Activated T-helper 1 cell treated with anti-CD3 and anti-CD28 coated beads, Interleukin-12 subunit alpha, Interleukin-12 subunit beta, Interleukin-2, Interleukin-4 antibody, amounts not matched to agents 30 ng/mL and 10 ng/mL and 1 ng/mL, durations not matched to agents 14 hours and 24 hours and 36 hours (primary cell): ENCODE measurements around the gene PIM2. TPM values are rescaled to one million over a fixed set of nuclear protein-coding genes. Genes with fewer than 3 reads are reported as not detected.
"Not testable (repeated sequence)": the region's sequence is repeated elsewhere in the genome, so short reads cannot be mapped to it uniquely, and the experiment has no call there.

ENCODE experiments used
- DNase-seq: peaks from one replicate; pipeline ENCODE4 v3.0.0; 2021; ENCODE audit warnings: low spot score
- H3K27ac Mint-ChIP-seq: one replicate; pipeline ENCODE4 v1.8.0; 2021; ENCODE audit warnings: mild to moderate bottlenecking, mixed read lengths
- H3K27me3 Mint-ChIP-seq: one replicate; pipeline ENCODE4 v1.8.0; 2022; ENCODE audit warnings: mild to moderate bottlenecking, moderate library complexity, mixed read lengths; ENCODE audit not compliant: insufficient read depth
- H3K36me3 Mint-ChIP-seq: one replicate; pipeline ENCODE4 v1.8.0; 2021; ENCODE audit warnings: low read depth, mixed read lengths
- H3K4me1 Mint-ChIP-seq: one replicate; pipeline ENCODE4 v1.8.0; 2021; ENCODE audit warnings: low read depth, mixed read lengths
- H3K4me3 Mint-ChIP-seq: one replicate; pipeline ENCODE4 v1.8.0; 2021; ENCODE audit warnings: mild to moderate bottlenecking, moderate library complexity, mixed read lengths
- H3K9me3 Mint-ChIP-seq: one replicate; pipeline ENCODE4 v1.8.0; 2021; ENCODE audit warnings: mixed read lengths
- intact Hi-C: fragments of 100-400 bp; cut with micrococcal nuclease; formaldehyde crosslinking; loops from one replicate; pipeline ENCODE4 v1.15.1; 2024
- total RNA-seq: library from RNA; stranded (reverse); gene quantifications from 2 replicates; pipeline ENCODE4 v1.2.3, GENCODE V29; 2022

The PIM2 gene
- total RNA-seq, 1 donor from 2014 or later = 475 TPM

GRCh38 chrX:48897625-48898306 is 21.1 kb downstream of the PIM2 start, which contains the start of the genes PQBP1 and TIMM17B:
TSS of gene PQBP1 (plus strand) at chrX:48897930. CDS start at chrX:48898510, 580 bp downstream.
TSS of gene TIMM17B (minus strand) at chrX:48897768. CDS start at chrX:48897749, 19 bp downstream.
- no peaks in the 10 kb centered on the region for H3K27me3 Mint-ChIP-seq

DNA sequence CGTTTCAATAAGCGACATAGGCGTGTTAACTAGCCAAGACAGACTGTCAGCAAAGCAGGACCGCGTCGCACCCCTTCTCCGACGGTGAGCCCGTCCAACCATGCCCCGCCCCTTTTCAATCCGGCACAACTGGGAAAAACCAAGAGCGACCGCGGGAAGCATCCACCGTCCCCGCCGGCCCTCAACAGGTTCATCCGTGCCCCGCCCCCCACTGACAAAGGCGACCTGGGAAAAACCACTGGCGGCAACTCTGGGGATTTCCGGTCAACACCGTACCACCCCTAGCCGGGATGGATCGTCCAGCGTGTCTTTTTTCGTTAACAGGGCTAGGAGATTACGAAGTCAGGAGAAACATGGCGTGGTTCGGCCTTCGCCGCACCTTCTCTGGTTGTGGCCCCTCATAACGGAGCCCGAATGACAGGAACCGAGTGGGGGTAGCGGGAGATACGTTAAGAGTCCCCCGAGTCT is 21.6 kb downstream of the PIM2 start:
- H3K4me3 Mint-ChIP-seq = peak overlapping the region; percentile 97
- H3K4me1 Mint-ChIP-seq = peaks cover 8% of the 10 kb centered on the region
- intact Hi-C loops = loop anchor here (1.0 to 10.0 kb wide), 10 partner anchors 14 to 368 kb away; partner anchors contain the start of genes FOXP3, GRIPAP1, HDAC6 and PIM2
- H3K9me3 Mint-ChIP-seq = no peaks in the 10 kb centered on the region
- peak; percentile 47 for DNase-seq
- H3K27me3 Mint-ChIP-seq = no peaks in the 10 kb centered on the region
- H3K27ac Mint-ChIP-seq = peak overlapping the region; percentile 100
- peaks cover 14% of the 10 kb centered on the region for H3K36me3 Mint-ChIP-seq

More at GRCh38 chrX:48897625-48898306, 21.1 kb downstream of the PIM2 start, which contains the start of the genes PQBP1 and TIMM17B:
- peaks cover 8% of the 10 kb centered on the region for H3K4me1 Mint-ChIP-seq
- H3K9me3 Mint-ChIP-seq = no peaks in the 10 kb centered on the region
- H3K27ac Mint-ChIP-seq = peak within 1 kb of the TSS; percentile 100
- peak within 1 kb of the TSS; percentile 97 for H3K4me3 Mint-ChIP-seq
- DNase-seq = peak; percentile 84
- intact Hi-C loops = loop anchor here (1.0 to 10.0 kb wide), 12 partner anchors 14 to 367 kb away; partner anchors contain the start of genes FOXP3, GRIPAP1, HDAC6 and PIM2
- H3K36me3 Mint-ChIP-seq = peaks cover 14% of the 10 kb centered on the region

- intact Hi-C loops = loop anchor here (1.0 to 10.0 kb wide), 10 partner anchors 15 to 368 kb away; partner anchors contain the start of genes FOXP3, GRIPAP1, HDAC6 and PIM2
- peaks cover 11% of the 10 kb centered on the region for H3K36me3 Mint-ChIP-seq
- peaks cover 8% of the 10 kb centered on the region for H3K4me1 Mint-ChIP-seq
- H3K27me3 Mint-ChIP-seq = no peaks in the 10 kb centered on the region
- H3K27ac Mint-ChIP-seq = peak overlapping the region; percentile 100
- no peak for DNase-seq
- H3K9me3 Mint-ChIP-seq = no peaks in the 10 kb centered on the region
- peak overlapping the region; percentile 97 for H3K4me3 Mint-ChIP-seq
Measured at GRCh38 chrX:48896611-48897011, 22.2 kb downstream of the PIM2 start.

DNA sequence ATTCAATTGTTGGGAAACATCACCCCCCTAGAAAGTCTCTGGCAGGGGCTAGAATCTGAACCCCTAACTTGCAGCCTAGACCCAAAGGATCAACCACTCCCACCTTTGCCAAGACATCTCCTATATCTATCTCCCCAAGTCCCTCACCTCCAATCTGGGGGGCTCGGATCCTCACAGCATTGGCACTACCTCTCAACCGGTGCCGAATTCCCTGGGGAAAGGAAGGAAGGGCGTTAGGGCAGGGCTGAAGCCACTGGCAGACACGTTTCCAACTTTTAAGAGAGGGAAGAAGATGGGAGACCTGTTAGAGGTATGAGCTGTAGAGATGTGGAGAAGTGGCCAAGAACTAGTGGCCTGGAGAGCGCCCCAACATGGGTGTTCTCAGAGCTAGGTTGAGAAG is 23.9 kb downstream of the PIM2 start:
- Mint-ChIP-seq H3K27me3 (no peaks in the 10 kb centered on the region), H3K4me3 (peak overlapping the region; percentile 58), H3K4me1 (peaks cover 19% of the 10 kb centered on the region), H3K27ac (no peak overlapping the region), H3K9me3 (no peaks in the 10 kb centered on the region), H3K36me3 (peaks cover 8% of the 10 kb centered on the region)
- intact Hi-C loops = loop anchor here (5.0 to 10.0 kb wide), 2 partner anchors 207 to 370 kb away; partner anchors contain the start of genes FOXP3 and PPP1R3F
- no peak for DNase-seq

DNA sequence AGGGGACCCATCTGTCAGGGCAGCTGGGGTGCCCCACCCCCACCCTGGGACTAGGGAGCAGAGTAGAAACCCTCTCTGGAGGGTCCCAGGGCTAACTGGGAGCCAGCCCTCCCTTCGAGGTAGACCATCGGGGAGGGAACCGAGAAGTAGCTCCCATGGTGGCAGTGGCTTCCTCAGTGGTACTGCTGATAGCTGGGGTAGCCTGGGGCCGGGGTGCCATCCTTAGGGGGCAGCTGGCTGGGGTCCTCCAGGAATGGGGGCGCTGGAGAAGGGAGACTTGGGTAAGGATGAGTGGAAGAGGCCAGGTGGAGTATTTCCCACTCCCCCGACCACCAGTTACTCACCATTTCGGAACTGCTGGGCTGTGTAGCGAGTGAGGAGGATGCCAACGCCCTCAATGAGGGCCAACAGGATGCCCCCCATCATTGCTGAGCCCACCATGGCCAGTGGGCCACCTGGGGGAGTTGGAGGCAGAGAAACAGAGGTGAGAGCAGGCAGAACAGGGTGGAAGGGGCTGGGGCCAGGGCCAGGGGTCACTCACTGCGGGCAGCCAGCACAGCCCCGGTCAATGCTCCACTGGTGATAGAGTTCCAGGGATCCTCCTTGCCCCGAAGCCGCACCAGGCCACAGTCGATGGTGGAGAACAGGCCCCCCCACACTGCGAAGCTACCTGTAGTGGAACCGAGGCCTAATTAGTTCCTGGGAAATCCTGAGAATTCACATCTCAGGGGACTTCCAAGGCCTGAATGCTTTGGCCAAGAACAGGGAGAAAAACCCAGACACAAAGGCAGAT is 25.1 kb downstream of the PIM2 start:
- intact Hi-C loops = loop anchor here (10.0 kb wide), 1 partner anchor 371 kb away; the partner anchor contains the start of genes FOXP3 and PPP1R3F
- Mint-ChIP-seq H3K4me1 (peaks cover 19% of the 10 kb centered on the region), H3K4me3 (no peak overlapping the region), H3K36me3 (peaks cover 8% of the 10 kb centered on the region), H3K27me3 (no peaks in the 10 kb centered on the region), H3K9me3 (no peaks in the 10 kb centered on the region), H3K27ac (no peak overlapping the region)
- no peak for DNase-seq

GRCh38 chrX:48892896-48893295 is 25.9 kb downstream of the PIM2 start:
- H3K4me1 Mint-ChIP-seq = peaks cover 19% of the 10 kb centered on the region
- intact Hi-C loops = loop anchor here (10.0 kb wide), 1 partner anchor 372 kb away; the partner anchor contains the start of genes FOXP3 and PPP1R3F
- H3K27ac Mint-ChIP-seq = no peak overlapping the region
- H3K9me3 Mint-ChIP-seq = no peaks in the 10 kb centered on the region
- no peaks in the 10 kb centered on the region for H3K27me3 Mint-ChIP-seq
- peaks cover 8% of the 10 kb centered on the region for H3K36me3 Mint-ChIP-seq
- DNase-seq = no peak
- no peak overlapping the region for H3K4me3 Mint-ChIP-seq

- H3K4me3 Mint-ChIP-seq = peak overlapping the region; percentile 70
- H3K27me3 Mint-ChIP-seq = no peaks in the 10 kb centered on the region
- H3K27ac Mint-ChIP-seq = peak overlapping the region; percentile 52
- intact Hi-C loops = loop anchor here (1.0 to 10.0 kb wide), 8 partner anchors 21 to 373 kb away; partner anchors contain the start of genes FOXP3, PPP1R3F, PRAF2 and TFE3
- peak; percentile 72 for DNase-seq
- H3K36me3 Mint-ChIP-seq = peaks cover 5% of the 10 kb centered on the region
- no peaks in the 10 kb centered on the region for H3K9me3 Mint-ChIP-seq
- H3K4me1 Mint-ChIP-seq = peaks cover 15% of the 10 kb centered on the region
Measured at GRCh38 chrX:48891402-48892288, 27.2 kb downstream of the PIM2 start.

DNA sequence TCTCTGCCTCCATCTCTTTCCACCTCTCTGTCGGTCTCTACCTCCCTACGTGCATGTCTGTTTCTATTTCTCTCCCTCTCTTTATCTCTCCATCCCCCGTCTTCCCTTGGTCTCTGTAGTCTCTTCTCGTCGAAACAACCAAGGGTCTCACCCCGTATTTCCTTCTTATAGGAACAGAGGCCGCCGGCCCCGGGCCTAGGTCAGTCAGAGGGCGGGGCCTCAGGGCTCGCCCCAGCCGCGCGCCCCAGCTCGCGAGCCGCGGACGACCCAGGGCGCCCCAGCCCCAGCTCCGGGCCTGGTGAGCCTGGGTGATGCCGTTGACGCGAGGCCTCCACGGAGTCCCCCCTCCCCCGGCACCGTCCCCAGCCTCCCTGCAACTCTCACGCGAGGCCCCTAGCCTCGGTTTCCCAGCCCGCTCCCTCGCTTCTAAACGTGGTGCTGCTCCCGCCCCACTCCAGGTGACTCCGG is 27.9 kb downstream of the PIM2 start:
- no peak for DNase-seq
- intact Hi-C loops = loop anchor here (1.0 to 10.0 kb wide), 8 partner anchors 21 to 374 kb away; partner anchors contain the start of genes FOXP3, PPP1R3F, PRAF2 and TFE3

DNA sequence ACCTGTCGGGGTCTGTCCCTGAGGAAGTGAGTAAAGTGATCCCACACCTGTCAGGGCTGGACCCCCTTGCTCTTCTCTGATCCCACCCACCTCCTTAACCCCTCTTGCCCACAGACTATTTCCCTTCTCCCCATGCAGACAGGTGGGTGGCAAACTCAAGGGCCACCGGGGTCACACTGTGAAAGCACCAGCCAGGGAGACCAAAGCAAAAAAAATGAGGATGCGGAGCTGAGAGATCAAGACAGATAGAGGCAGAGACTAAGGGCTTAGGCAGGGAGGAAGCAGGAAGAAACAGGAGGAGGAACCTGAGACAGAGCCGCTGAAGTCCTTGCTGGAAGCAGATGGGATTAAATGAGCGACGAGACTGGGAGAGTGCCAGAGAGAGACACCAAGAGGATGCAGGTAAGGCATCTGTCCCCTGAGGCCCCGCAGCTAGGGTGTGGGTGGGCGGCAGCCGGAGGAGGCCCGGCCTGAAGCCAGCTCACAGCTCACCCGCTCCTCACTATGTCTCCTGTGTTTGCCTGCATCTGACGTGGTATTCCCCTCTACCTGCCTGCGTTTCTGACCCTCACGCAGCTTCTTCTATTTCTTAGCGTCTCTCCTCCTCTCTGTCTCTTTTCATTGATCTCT is 28.4 kb downstream of the PIM2 start:
- H3K36me3 Mint-ChIP-seq = peaks cover 4% of the 10 kb centered on the region
- peaks cover 11% of the 10 kb centered on the region for H3K4me1 Mint-ChIP-seq
- no peaks in the 10 kb centered on the region for H3K27me3 Mint-ChIP-seq
- DNase-seq = no peak
- H3K4me3 Mint-ChIP-seq = peak overlapping the region; percentile 95
- intact Hi-C loops = loop anchor here (2.0 to 10.0 kb wide), 3 partner anchors 36 to 374 kb away; partner anchors contain the start of genes FOXP3 and PPP1R3F
- peak overlapping the region; percentile 84 for H3K27ac Mint-ChIP-seq
- no peaks in the 10 kb centered on the region for H3K9me3 Mint-ChIP-seq

More for the DNA sequence above, 27.9 kb downstream of the PIM2 start:
- peak overlapping the region; percentile 95 for H3K4me3 Mint-ChIP-seq
- H3K9me3 Mint-ChIP-seq = no peaks in the 10 kb centered on the region
- peaks cover 11% of the 10 kb centered on the region for H3K4me1 Mint-ChIP-seq
- no peaks in the 10 kb centered on the region for H3K27me3 Mint-ChIP-seq
- peaks cover 5% of the 10 kb centered on the region for H3K36me3 Mint-ChIP-seq
- peak overlapping the region; percentile 84 for H3K27ac Mint-ChIP-seq

DNA sequence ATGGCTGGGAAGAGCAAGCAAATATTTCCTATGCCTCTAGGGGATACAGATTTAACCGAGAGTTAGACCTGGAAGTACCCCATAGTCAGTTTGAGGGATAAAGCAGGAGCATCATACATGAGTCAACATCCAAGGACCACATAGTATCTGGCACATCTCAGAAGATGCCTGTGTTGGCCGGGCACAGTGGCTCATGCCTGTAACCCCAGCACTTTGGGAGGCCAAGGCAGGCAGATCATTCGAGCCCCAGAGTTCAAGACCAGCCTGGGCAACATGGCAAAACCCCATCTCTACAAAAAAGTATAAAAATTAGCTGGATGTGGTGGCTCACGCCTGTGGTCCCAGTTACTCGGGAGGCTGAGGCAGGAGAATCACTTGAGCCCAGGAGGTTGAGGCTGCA is 32.2 kb downstream of the PIM2 start:
- DNase-seq, H3K27me3 Mint-ChIP-seq, H3K27ac Mint-ChIP-seq, H3K36me3 Mint-ChIP-seq, H3K9me3 Mint-ChIP-seq, intact Hi-C loops, H3K4me3 Mint-ChIP-seq: not testable (repeated sequence)
- H3K4me1 Mint-ChIP-seq = peaks cover 11% of the 10 kb centered on the region

DNA sequence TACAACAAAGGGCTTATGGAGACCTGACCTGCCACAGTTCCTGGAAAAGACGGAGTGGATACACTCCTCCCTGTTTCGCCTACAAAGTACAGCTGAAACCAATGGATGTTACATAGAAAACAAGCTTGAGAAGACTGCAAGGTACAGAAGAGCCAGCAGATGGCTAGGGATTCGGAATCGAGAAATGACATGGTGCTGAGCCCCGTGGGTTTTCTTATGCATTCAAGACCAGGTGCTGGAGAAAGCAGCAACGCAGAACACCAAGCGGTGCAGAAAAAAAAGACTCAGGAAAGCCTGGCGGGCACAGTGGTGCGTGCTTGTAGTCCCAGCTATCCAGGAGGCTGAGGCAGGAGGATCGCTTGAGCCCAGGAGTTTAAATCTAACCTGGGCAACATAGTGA is 35.1 kb downstream of the PIM2 start:
- no peak overlapping the region for H3K4me3 Mint-ChIP-seq
- intact Hi-C loops = no loop called here
- no peak overlapping the region for H3K27ac Mint-ChIP-seq
- H3K4me1 Mint-ChIP-seq = no peaks in the 10 kb centered on the region
- DNase-seq = no peak
- H3K36me3 Mint-ChIP-seq = no peaks in the 10 kb centered on the region
- H3K9me3 Mint-ChIP-seq = no peaks in the 10 kb centered on the region
- H3K27me3 Mint-ChIP-seq = no peaks in the 10 kb centered on the region
